HG02763 (cell line): ENCODE results near the gene MGME1.
"Not testable (repeated sequence)": the region's sequence is repeated elsewhere in the genome, so short reads cannot be mapped to it uniquely, and the experiment has no call there.

Experiments used
- ATAC-seq: cut with Tn5 transposase; IDR thresholded peaks from one replicate; pipeline ENCODE4 v1.9.1; 2021; ENCODE audit warnings: mild to moderate bottlenecking, moderate library complexity; ENCODE audit not compliant: unreplicated experiment

MGME1 gene

DNA sequence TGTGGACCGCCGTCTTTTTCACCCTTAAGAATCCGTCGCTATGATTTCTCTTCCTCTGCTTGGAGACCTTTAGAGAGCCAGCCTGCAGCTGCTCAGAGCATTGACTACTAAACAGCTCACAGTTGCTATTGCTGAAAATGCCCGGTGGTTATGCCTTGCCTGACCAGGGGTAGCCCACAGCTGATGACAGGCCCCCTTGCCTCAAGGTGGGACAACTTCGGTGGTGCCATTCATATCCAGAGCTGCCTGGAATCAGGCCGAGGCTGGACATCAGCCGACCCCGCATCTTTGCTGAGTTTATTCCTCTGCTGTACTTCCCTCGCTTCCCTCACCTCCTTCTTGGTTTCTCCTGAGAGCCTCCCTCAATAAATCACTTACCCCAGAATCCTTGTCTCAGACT, 49.3 kb downstream of the MGME1 start:
- no peak for ATAC-seq

DNA sequence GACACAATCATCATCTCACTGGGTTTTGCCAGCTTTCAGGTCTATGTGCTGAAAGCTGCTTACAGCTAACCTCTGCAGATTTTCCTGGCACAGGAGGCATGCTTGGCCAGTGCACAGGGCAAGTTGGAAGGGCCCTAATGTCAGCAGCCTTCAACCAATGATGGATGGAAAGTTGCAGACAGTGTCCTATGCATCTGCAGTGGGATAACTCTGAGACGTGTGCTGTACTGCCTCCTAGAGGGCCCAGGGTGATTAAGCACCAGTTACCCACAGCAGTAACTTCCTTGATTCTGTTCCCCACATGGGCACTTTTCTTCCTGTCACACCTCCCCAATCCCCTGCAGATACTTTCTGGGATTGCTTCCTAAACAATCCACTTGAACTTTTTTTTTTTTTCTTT, 50.2 kb downstream of the MGME1 start:
- no peak for ATAC-seq

DNA sequence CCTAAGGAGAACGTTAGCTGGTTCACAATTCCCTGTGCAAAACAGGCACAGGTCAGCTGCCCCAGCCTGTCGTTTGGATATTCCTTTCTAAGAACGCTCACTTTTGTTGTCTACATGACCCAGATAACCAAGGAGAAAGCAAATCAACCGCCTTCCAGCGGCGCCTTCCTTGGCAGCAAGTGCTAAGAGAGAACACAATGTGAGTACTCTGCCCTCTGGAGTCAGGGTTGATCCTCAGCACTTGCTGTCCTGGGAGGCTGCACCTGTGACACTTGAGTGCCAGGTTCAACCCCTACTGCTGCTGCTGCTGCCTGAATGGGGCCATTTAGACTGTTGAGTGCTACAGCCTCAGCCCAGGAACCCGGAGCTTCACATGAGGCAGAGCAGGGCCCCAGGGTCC, 52.1 kb downstream of the MGME1 start:
- ATAC-seq = no peak

DNA sequence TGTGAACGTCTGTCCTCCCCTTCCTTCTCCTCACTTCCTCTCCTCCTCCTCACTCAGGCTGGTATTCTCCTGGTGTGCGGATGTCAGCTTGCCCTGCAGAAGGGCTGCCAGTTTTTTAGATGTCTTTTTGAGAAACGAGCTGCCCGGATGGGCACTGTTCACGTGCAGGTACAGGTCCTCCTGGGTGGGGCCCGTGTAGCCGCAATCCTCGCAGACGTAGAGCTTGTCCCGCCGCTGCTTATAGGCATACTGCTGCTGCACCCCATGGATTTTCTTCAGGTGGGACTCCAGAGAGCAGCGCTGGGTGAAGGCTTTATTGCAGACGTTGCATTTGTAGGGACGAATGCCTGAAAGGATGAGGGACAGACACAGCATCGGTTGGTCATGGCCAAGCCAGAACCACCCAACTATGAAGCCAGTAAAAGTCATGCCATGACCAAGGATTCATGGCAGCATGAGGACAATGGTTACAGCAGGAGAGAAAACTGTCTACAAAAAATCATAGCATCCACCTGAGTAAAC, 55.8 kb downstream of the MGME1 start:
- no peak for ATAC-seq

- ATAC-seq = not testable (repeated sequence)
These were observed 58.2 kb downstream of the MGME1 start for GRCh38 chr20:18027011-18027410.

DNA sequence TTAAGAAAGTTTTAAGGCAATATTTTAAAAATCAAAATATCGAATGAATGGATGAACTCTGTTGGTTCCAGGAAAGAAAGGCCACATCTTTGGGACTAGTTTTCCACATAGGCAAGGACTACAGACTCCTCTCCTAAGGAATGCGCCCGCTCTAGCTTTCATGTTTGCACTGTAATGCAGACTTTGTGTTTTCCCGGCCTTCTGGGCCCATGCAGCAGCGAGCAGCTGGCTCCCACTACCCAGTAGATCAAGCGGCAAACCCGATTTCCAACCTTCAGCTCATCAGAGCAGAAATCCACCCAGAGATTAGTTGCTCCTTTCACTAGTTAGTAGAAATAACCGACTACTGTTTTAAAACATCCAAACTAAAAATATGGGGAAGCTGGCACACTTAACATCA, 61.2 kb downstream of the MGME1 start:
- no peak for ATAC-seq

DNA sequence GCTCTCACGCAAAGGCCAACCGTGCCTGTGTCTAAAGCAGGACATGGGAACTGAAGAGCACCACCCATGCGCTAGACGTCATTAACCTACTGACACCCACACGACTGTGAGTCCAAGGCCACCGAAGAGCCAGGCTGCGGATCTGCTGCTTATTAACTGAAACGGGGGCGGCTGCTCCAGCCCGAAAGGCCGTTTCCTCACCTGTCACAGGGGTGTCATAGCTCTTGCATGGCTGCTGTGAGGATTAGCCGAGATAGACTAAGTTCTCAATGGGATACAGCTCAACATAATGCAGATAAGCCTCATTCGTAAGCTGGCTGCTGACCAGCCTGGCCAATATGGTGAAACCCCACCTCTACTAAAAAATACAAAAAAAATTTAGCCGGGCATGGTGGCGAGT, 62.2 kb downstream of the MGME1 start:
- no peak for ATAC-seq

DNA sequence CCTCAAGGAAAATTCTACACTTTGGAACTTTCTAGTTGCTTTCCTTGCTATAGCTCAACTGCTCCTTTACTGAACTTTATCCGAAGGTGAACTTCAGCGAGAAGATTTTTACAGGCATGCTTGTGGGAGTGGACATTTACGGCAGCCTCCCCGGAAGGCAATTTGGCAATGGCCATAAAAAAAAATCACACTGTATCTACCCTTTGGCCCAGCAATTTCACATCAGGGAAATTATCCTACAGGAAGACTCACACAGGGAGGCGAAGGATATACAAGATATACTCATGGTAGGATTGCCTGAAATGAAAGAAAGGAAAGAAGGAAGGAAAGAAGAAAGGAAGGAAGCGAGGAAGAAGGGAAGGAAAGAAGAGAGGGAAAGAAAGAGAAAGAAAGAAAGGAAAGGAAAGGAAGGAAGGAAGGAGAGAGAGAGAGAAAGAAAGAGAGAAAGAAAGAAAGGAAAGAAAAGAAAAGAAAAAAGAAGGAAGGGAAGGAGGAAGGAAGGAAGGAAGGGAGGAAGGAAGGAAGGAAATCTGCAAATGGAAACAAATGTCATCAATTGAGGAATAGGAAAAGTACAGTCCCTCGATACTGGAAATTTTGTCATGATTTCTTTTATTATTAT, 63.2 kb downstream of the MGME1 start:
- no peak for ATAC-seq

DNA sequence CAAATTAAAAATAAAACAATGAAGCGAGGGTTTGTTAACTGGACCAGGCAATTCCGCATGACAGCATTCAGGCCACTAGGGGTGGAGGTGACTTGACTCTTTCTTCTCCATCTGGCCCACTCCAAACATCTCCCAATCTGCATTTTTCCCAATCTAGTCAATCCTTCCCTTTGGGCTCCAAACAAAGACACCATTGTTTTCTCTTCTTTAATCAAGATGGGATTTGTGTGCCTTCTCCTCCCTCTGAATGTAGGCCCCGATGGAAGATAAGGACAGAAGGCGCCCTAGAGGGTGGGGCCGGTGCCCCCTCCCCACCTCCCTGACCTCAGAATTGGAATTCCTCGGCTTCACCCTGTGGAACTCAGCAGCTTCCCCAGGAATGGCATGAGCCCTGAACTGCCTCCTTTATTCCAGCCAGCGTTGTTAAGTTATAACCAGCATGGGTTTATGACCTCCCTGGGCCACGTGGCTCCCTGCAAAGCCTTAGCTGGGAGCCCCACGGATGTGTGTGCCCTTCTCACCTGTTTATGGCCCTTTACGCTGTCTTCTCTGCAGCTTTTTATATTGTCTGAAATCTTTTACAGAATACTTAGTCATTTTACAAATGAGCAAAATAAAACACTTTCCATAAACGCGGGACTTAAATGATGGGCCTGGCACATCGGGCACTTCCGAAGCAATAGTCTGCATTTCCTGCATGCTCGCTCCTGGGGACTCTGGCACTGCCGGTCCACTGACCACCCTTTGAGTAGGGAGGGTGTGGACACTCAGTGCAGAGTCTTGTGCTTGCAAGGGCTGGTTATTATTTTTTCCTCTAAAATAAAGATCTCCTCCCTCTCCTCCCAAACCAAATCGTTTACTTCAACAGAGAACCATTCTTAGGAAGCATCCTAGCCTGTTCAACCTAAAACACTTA, 64.4 kb downstream of the MGME1 start:
- no peak for ATAC-seq

DNA sequence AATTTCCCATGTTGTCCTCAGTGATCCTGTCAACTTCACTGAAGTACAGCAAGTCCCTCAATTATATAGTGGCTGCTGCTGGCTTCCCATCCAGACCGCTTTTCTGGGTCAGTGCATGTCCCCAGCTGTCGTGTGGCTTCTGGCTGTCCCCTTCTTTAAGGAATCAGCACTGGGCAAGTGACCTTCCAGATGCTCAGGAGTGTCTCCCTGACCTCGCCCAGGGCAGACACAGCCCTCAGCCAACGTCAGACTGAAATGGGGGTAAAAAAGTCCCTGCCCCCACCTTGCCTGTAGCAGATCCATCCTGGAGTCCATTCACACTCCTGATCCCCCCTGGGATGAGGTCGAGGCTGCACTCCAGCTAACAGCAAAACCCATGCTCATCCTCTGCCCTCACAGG, 65.2 kb downstream of the MGME1 start:
- ATAC-seq = no peak

DNA sequence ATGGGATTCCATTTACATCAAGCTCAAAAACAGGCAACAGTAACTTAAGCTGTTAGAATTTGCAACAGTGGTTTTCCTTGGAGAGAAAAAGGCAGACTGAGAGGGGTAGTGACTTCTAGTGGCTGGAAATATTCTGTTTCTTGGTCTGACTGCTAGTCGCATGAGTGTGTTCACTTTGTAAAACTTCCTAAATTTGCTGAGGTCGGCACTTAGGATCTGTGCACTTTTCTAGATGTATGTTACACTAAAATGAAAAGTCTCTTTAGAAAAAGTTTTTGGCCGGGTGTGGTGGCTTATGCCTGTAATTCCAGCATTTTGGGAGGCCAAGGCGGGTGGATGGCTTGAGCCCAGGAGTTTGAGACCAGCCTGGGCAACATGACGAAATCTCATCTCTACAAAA, 70.2 kb downstream of the MGME1 start:
- ATAC-seq = no peak
